Left kidney (tissue), 2 donors: ENCODE results near the gene PSMD3. TPM values are rescaled to one million over a fixed set of nuclear protein-coding genes. Genes with fewer than 3 reads are reported as not detected.

Experiments used
- DNase-seq: peaks from one replicate; pipeline ENCODE4 v3.0.0-alpha.2; 2013
- polyA plus RNA-seq: library from polyadenylated mRNA; unstranded; fragments of 120-200 nt; gene quantifications from one replicate; pipeline ENCODE4 v1.2.1, GENCODE V29; 2013; ENCODE audit not compliant: insufficient read length

Gene PSMD3
- polyA plus RNA-seq, 1 donor = 106 TPM

- DNase-seq = no peak
These were observed 40.9 kb downstream of the PSMD3 start for GRCh38 chr17:40021451-40021971.

GRCh38 chr17:40022497-40022896 is 41.9 kb downstream of the PSMD3 start:
- DNase-seq = no peak

- no peak for DNase-seq
These were observed 42.4 kb downstream of the PSMD3 start for GRCh38 chr17:40022961-40023541.

- no peak for DNase-seq
These were observed 43.1 kb downstream of the PSMD3 start for GRCh38 chr17:40023590-40024292.

GRCh38 chr17:40024901-40025300 is 44.3 kb downstream of the PSMD3 start:
- DNase-seq = no peak

- no peak for DNase-seq
These were observed 45.0 kb downstream of the PSMD3 start for GRCh38 chr17:40025559-40025958.

- DNase-seq = no peak
These were observed 45.6 kb downstream of the PSMD3 start for GRCh38 chr17:40025991-40026815.

GRCh38 chr17:40026816-40027613 is 46.4 kb downstream of the PSMD3 start:
- DNase-seq = peak; percentile 73

- DNase-seq = no peak
These were observed 47.0 kb downstream of the PSMD3 start for GRCh38 chr17:40027614-40028012.

GRCh38 chr17:40028595-40028994 is 48.0 kb downstream of the PSMD3 start:
- DNase-seq = no peak

- DNase-seq = no peak
These were observed 51.1 kb downstream of the PSMD3 start for GRCh38 chr17:40031706-40032105.

GRCh38 chr17:40032322-40033320 is 52.0 kb downstream of the PSMD3 start:
- DNase-seq = no peak

- DNase-seq = no peak
These were observed 52.7 kb downstream of the PSMD3 start for GRCh38 chr17:40033339-40033738.

GRCh38 chr17:40034426-40035161 is 54.0 kb downstream of the PSMD3 start:
- DNase-seq = no peak

- DNase-seq = no peak
These were observed 54.6 kb downstream of the PSMD3 start for GRCh38 chr17:40035162-40035559.

- DNase-seq = peak; percentile 75
These were observed 58.4 kb downstream of the PSMD3 start for GRCh38 chr17:40038882-40039513.

- DNase-seq = no peak
These were observed 60.6 kb downstream of the PSMD3 start for GRCh38 chr17:40041196-40041595.
